Endodermal cell (in vitro differentiated cells): ENCODE measurements around the gene FDXACB1. TPM values are rescaled to one million over a fixed set of nuclear protein-coding genes. Genes with fewer than 3 reads are reported as not detected.

Source experiments
- DNase-seq: peaks from one replicate; pipeline ENCODE4 v3.0.0-alpha.2; 2017
- H3K27ac ChIP-seq: 2 replicates; pipeline ENCODE4 v1.5.1; 2013; ENCODE audit warnings: mild to moderate bottlenecking, low read depth, low read length, moderate library complexity
- H3K27me3 ChIP-seq: 2 replicates; pipeline ENCODE4 v1.6.1; 2013; ENCODE audit warnings: mild to moderate bottlenecking, low read length, moderate library complexity; ENCODE audit not compliant: insufficient read depth, control insufficient read depth, poor library complexity, severe bottlenecking
- H3K36me3 ChIP-seq: 2 replicates; pipeline ENCODE4 v1.7.0; 2013; ENCODE audit warnings: mild to moderate bottlenecking, low read length, moderate library complexity; ENCODE audit not compliant: control insufficient read depth, insufficient read depth
- H3K4me1 ChIP-seq: one replicate; pipeline ENCODE4 v1.7.0; 2013; ENCODE audit warnings: low read length; ENCODE audit not compliant: control insufficient read depth, insufficient read depth
- H3K4me3 ChIP-seq: 2 replicates; pipeline ENCODE4 v1.5.1; 2013; ENCODE audit warnings: mild to moderate bottlenecking, low read length, moderate library complexity
- H3K9ac ChIP-seq: 2 replicates; pipeline ENCODE4 v1.6.1; 2013; ENCODE audit warnings: mild to moderate bottlenecking, low read length, moderate library complexity; ENCODE audit not compliant: poor library complexity, severe bottlenecking; ENCODE audit errors: extremely low read depth
- H3K9me3 ChIP-seq: 2 replicates; pipeline ENCODE4 v1.6.1; 2013; ENCODE audit warnings: mild to moderate bottlenecking, low read length, moderate library complexity; ENCODE audit not compliant: control insufficient read depth
- H3K27ac Mint-ChIP-seq: 2 replicates; pipeline ENCODE4 v1.8.0; 2020; ENCODE audit warnings: mixed read lengths
- H3K27me3 Mint-ChIP-seq: 2 replicates; pipeline ENCODE4 v1.8.0; 2021; ENCODE audit warnings: mild to moderate bottlenecking, mixed read lengths; ENCODE audit not compliant: insufficient read depth
- H3K36me3 Mint-ChIP-seq: 2 replicates; pipeline ENCODE4 v1.8.0; 2020; ENCODE audit warnings: low read depth, mixed read lengths
- H3K4me1 Mint-ChIP-seq: 2 replicates; pipeline ENCODE4 v1.8.0; 2020; ENCODE audit warnings: mixed read lengths
- H3K4me3 Mint-ChIP-seq: 2 replicates; pipeline ENCODE4 v1.8.0; 2020; ENCODE audit warnings: mild to moderate bottlenecking, moderate library complexity, mixed read lengths
- H3K9me3 Mint-ChIP-seq: 2 replicates; pipeline ENCODE4 v1.8.0; 2020; ENCODE audit warnings: mild to moderate bottlenecking, mixed read lengths
- CTCF ChIP-seq: fragments of 200-600 bp; sonication (generic); conservative IDR thresholded peaks from 2 replicates; pipeline ENCODE4 v1.5.0; 2021; ENCODE audit warnings: antibody characterized with exemption, mild to moderate bottlenecking
- WGBS, 2 experiments: methylation state at CpG; one replicate each; pipeline versions ENCODE4 v1.1.5 to v1.1.7; 2013; ENCODE audit warnings: missing lambda C conversion rate in 2 of 2, mixed read lengths in 1 of 2; ENCODE audit not compliant: insufficient coverage in 1 of 2, insufficient read length in 1 of 2; 5-methylcytosine and 5-hydroxymethylcytosine counted together
- total RNA-seq, 2 donors: library from RNA; stranded (reverse); fragmentation: NEBNext Ultra II Directional in 1 of 2; extraction: Animal tissue kit (Norgen Biotek cat#: 25700) in 1 of 2; gene quantifications; 2 replicates in 1 of 2; 3 replicates in 1 of 2; pipeline ENCODE4 v1.2.1, GENCODE V29; 2021

The FDXACB1 gene
- total RNA-seq, 2 donors from 2014 or later = 1.7 to 2.7 TPM

DNA sequence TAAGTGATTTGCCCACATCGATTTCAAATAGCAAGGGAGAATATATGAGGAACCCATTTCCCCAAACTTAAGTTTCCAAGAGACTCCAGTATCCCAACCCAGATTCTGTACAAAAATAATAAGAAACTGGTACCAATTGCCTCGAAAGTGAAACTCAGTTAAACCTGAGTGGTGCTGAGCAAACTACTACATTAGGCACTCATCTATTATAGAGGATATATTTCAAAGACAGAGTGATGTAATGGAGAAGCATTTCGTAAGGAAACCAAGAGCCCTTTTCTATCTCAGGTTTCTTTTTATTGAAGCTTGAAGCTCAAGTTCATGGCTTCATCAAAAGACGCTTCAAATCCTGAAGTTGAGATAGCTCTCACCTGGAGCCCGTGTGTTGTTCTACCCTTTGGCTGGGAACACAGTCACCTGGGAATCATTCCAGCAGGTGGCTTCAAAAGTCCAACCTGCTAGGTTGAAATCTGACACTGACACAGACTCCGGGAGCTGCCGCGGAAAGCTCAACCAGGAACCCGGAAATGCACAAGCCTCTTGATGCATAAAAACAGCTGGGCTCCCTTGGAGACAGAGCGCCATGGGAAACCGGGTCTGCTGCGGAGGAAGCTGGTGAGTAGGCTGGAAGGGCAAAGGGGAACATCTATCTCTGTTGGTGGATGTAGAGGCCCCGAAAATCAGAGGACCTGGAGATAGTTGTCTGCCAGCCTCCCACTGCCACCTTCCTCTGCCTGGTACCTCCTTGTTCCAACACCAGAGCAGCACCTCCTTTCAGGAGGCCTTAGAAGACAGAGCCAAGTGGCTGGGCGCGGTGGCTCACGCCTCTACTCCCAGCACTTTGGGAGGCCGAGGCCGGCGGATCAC lies 39.7 kb upstream of the FDXACB1 start, which contains the start of gene C11orf52:
TSS of gene C11orf52 (plus strand) at position 524 of the 867 bp plus-strand sequence. CDS start at position 584, 60 bp downstream.
- Mint-ChIP-seq H3K9me3 (no peaks in the 10 kb centered on the region), H3K4me3 (peak within 1 kb of the TSS; percentile 53), H3K27me3 (peaks cover 4% of the 10 kb centered on the region), H3K27ac (peak within 1 kb of the TSS; percentile 89), H3K36me3 (no peaks in the 10 kb centered on the region), H3K4me1 (peaks cover 18% of the 10 kb centered on the region)
- Histone ChIP-seq H3K9me3 (no peaks in the 10 kb centered on the region), H3K27me3 (no peaks in the 10 kb centered on the region), H3K4me3 (no peak within 1 kb of the TSS), H3K4me1 (no peaks in the 10 kb centered on the region), H3K36me3 (no peaks in the 10 kb centered on the region), H3K27ac (no peak within 1 kb of the TSS), H3K9ac (no peak within 1 kb of the TSS)
- 63 to 68% methylated on average over 16 to 19 of the region's 19 CpGs for WGBS, 2 experiments
- peak; percentile 57 for TF ChIP-seq CTCF
- DNase-seq = peak; percentile 92

- no peak for DNase-seq
- Mint-ChIP-seq H3K27ac (no peak overlapping the region), H3K27me3 (peaks cover 5% of the 10 kb centered on the region), H3K4me3 (no peak overlapping the region), H3K9me3 (no peaks in the 10 kb centered on the region), H3K36me3 (no peaks in the 10 kb centered on the region), H3K4me1 (peaks cover 10% of the 10 kb centered on the region)
- no peaks in the 10 kb centered on the region for H3K4me1 ChIP-seq
- 91 to 100% methylated on average over 3 of the region's 3 CpGs for WGBS, 2 experiments
- no peaks in the 10 kb centered on the region for H3K36me3 ChIP-seq
- no peak overlapping the region for H3K9ac ChIP-seq
- TF ChIP-seq CTCF = no peak
- no peak overlapping the region for H3K4me3 ChIP-seq
- H3K27ac ChIP-seq = no peak overlapping the region
- H3K27me3 ChIP-seq = no peaks in the 10 kb centered on the region
- H3K9me3 ChIP-seq = no peaks in the 10 kb centered on the region
Observed at GRCh38 chr11:111917788-111918187, 38.8 kb upstream of the FDXACB1 start.

GRCh38 chr11:111917312-111917711 lies 38.3 kb upstream of the FDXACB1 start:
- no peak for TF ChIP-seq CTCF
- H3K4me1 Mint-ChIP-seq = peaks cover 9% of the 10 kb centered on the region

More at GRCh38 chr11:111917312-111917711, 38.3 kb upstream of the FDXACB1 start:
- no peaks in the 10 kb centered on the region for H3K36me3 Mint-ChIP-seq
- 92 to 100% methylated on average over 1 of the region's 2 CpGs for WGBS, 2 experiments
- Histone ChIP-seq H3K9me3 (no peaks in the 10 kb centered on the region), H3K36me3 (no peaks in the 10 kb centered on the region), H3K27ac (no peak overlapping the region), H3K4me3 (no peak overlapping the region), H3K27me3 (no peaks in the 10 kb centered on the region), H3K9ac (no peak overlapping the region), H3K4me1 (no peaks in the 10 kb centered on the region)
- no peak overlapping the region for H3K27ac Mint-ChIP-seq
- no peak for DNase-seq
- H3K9me3 Mint-ChIP-seq = no peaks in the 10 kb centered on the region
- no peak overlapping the region for H3K4me3 Mint-ChIP-seq
- peaks cover 5% of the 10 kb centered on the region for H3K27me3 Mint-ChIP-seq
